ENCODE data around the gene FOXF1. TPM values are rescaled to one million over a fixed set of nuclear protein-coding genes. Genes with fewer than 3 reads are reported as not detected.

The FOXF1 gene
- total and polyA plus RNA-seq, 9 of the 15 experiments (the other 6 are each of a cell fraction or from before 2014, with no cell fraction given) = 0.04 TPM; not detected in 8

- TF ChIP-seq, protein P1, sequence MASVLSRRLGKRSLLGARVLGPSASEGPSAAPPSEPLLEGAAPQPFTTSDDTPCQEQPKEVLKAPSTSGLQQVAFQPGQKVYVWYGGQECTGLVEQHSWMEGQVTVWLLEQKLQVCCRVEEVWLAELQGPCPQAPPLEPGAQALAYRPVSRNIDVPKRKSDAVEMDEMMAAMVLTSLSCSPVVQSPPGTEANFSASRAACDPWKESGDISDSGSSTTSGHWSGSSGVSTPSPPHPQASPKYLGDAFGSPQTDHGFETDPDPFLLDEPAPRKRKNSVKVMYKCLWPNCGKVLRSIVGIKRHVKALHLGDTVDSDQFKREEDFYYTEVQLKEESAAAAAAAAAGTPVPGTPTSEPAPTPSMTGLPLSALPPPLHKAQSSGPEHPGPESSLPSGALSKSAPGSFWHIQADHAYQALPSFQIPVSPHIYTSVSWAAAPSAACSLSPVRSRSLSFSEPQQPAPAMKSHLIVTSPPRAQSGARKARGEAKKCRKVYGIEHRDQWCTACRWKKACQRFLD (CRISPR knock-in tag; IDR thresholded peaks at IDR 0.05) = no peak
- TF ChIP-seq ZNF121 (CRISPR knock-in tag; conservative IDR thresholded peaks at IDR 0.05) = no peak
These were observed 43.5 kb upstream of the FOXF1 start (continued) for GRCh38 chr16:86466696-86467406.

- CTCF ChIA-PET (ENCODE audit: low intra/inter-chr PET ratio) = no interaction called here
- H3K4me2 ChIP-seq (ENCODE audit: insufficient read depth, low read length) = no peak overlapping the region
- intact Hi-C loops (cut with micrococcal nuclease) (no loop called here), in situ Hi-C loops (cut with MboI) (no loop called here)
- no peaks in the 10 kb centered on the region for H3K9me1 ChIP-seq (ENCODE audit: control insufficient read depth, insufficient read depth, low read length)
- no peaks in the 10 kb centered on the region for H3K36me3 ChIP-seq (ENCODE audit: control insufficient read depth, insufficient read depth, low read length)
- H3K27ac ChIP-seq (ENCODE audit: extremely low read depth, low read depth, low read length) = no peak overlapping the region
- H3K9me3 ChIP-seq (replicated peaks; ENCODE audit: control insufficient read depth, insufficient read depth, low read depth, low read length) = no peaks in the 10 kb centered on the region; the same call in 1 of the 2 replicates
- no peak overlapping the region for H3K4me3 ChIP-seq
- BruUV-seq (replicated peaks) = no TSS peak
- peaks cover 3 to 36% of the 10 kb centered on the region in 2 experiments; a peak in 3 of 5 replicates for H3K27me3 ChIP-seq (ENCODE audit: control insufficient read depth in 2 of 2, insufficient read depth in 2 of 2, low read length in 2 of 2)
- no peaks in the 10 kb centered on the region; the same call in 1 of the 2 replicates for H4K20me1 ChIP-seq (replicated peaks; ENCODE audit: control insufficient read depth, insufficient read depth, low read length)
- FAIRE-seq (no peak), DNase-seq (ENCODE audit: extremely low read depth in 1 of 4, low spot score in 3 of 4) (no peak), ATAC-seq (no peak)
- no peak overlapping the region for H3K9ac ChIP-seq (ENCODE audit: insufficient read depth in 1 of 2, low read depth in 2 of 2, low read length in 2 of 2)
- H3K79me2 ChIP-seq (ENCODE audit: control insufficient read depth, insufficient read depth, low read length) = no peaks in the 10 kb centered on the region
- WGBS (ENCODE audit: insufficient coverage, low coverage, missing lambda C conversion rate) = 2% methylated on average over 8 of the region's 8 CpGs
- POLR2A ChIA-PET = no interaction called here
- H3K4me1 ChIP-seq (replicated peaks in 1 of 2; ENCODE audit: control insufficient read depth in 2 of 2, insufficient read depth in 2 of 2, low read length in 2 of 2) = no peaks in the 10 kb centered on the region
- H2AFZ ChIP-seq (ENCODE audit: low read depth, low read length) = no peak overlapping the region
- TF ChIP-seq, protein P2, sequence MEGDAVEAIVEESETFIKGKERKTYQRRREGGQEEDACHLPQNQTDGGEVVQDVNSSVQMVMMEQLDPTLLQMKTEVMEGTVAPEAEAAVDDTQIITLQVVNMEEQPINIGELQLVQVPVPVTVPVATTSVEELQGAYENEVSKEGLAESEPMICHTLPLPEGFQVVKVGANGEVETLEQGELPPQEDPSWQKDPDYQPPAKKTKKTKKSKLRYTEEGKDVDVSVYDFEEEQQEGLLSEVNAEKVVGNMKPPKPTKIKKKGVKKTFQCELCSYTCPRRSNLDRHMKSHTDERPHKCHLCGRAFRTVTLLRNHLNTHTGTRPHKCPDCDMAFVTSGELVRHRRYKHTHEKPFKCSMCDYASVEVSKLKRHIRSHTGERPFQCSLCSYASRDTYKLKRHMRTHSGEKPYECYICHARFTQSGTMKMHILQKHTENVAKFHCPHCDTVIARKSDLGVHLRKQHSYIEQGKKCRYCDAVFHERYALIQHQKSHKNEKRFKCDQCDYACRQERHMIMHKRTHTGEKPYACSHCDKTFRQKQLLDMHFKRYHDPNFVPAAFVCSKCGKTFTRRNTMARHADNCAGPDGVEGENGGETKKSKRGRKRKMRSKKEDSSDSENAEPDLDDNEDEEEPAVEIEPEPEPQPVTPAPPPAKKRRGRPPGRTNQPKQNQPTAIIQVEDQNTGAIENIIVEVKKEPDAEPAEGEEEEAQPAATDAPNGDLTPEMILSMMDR (IDR thresholded peaks at IDR 0.05 in 2 of 3, conservative IDR thresholded peaks at IDR 0.05 in 1 of 3; ENCODE audit: insufficient read depth in 2 of 3, low read depth in 1 of 3, low read length in 3 of 3) = no peak
- TF ChIP-seq KDM4B (IDR thresholded peaks at IDR 0.05; ENCODE audit: borderline replicate concordance in 2 of 2, low read depth in 1 of 2) (no peak), SMAD4 (CRISPR knock-in tag; conservative IDR thresholded peaks at IDR 0.05) (no peak), TCF7 (IDR thresholded peaks at IDR 0.05; ENCODE audit: borderline replicate concordance) (no peak), KLF13 (tag; IDR thresholded peaks at IDR 0.05; ENCODE audit: borderline replicate concordance, low read depth) (no peak), NR2C2 (CRISPR knock-in tag; IDR thresholded peaks at IDR 0.05) (no peak), NR2C2 (tag; IDR thresholded peaks at IDR 0.05) (no peak), KAT7 (CRISPR knock-in tag; IDR thresholded peaks at IDR 0.05; ENCODE audit: borderline replicate concordance) (no peak), ZNF184 (CRISPR knock-in tag; IDR thresholded peaks at IDR 0.05) (no peak), KLF10 (CRISPR knock-in tag; IDR thresholded peaks at IDR 0.05) (no peak), SREBF1 (IDR thresholded peaks at IDR 0.05; ENCODE audit: borderline replicate concordance, low read depth, low read length) (no peak)
- TF ChIP-seq, protein P3, sequence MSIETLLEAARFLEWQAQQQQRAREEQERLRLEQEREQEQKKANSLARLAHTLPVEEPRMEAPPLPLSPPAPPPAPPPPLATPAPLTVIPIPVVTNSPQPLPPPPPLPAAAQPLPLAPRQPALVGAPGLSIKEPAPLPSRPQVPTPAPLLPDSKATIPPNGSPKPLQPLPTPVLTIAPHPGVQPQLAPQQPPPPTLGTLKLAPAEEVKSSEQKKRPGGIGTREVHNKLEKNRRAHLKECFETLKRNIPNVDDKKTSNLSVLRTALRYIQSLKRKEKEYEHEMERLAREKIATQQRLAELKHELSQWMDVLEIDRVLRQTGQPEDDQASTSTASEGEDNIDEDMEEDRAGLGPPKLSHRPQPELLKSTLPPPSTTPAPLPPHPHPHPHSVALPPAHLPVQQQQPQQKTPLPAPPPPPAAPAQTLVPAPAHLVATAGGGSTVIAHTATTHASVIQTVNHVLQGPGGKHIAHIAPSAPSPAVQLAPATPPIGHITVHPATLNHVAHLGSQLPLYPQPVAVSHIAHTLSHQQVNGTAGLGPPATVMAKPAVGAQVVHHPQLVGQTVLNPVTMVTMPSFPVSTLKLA (conservative IDR thresholded peaks at IDR 0.05) = no peak
- TF ChIP-seq, protein P4, sequence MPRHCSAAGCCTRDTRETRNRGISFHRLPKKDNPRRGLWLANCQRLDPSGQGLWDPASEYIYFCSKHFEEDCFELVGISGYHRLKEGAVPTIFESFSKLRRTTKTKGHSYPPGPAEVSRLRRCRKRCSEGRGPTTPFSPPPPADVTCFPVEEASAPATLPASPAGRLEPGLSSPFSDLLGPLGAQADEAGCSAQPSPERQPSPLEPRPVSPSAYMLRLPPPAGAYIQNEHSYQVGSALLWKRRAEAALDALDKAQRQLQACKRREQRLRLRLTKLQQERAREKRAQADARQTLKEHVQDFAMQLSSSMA (CRISPR knock-in tag; IDR thresholded peaks at IDR 0.05) = no peak
These were observed 42.8 kb upstream of the FOXF1 start for GRCh38 chr16:86467490-86467889.

Data from K562 (cell line).